ENCODE data around the gene CHAT. TPM values are rescaled to one million over a fixed set of nuclear protein-coding genes. Genes with fewer than 3 reads are reported as not detected.

Gene CHAT
- total RNA-seq, 1 experiment from 2014 or later, result not detected

DNA sequence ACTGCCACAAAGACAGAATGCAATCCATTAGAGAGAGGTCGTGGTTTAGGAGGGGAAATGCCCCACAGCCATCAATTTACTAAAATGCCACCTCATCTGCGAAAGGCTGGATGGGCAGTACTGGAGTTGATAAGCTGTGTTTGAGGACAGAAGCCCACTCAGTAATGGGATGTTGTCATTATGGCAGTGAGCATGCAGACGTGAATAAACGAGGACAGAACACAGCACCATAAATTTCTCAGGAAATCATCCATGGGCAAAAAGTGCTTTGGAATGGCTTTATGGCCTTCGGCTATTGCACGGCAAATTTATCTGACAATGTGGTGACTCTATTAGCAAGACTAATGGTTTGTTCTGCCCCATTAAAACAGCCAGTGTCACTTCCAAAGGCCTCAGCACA lies 49.8 kb downstream of the CHAT start:
- Mint-ChIP-seq H3K4me1 (peaks cover 13% of the 10 kb centered on the region in 2 experiments), H3K9me3 (peaks cover 12 to 14% of the 10 kb centered on the region in 2 experiments), H3K27ac (no peak overlapping the region; a peak in 1 of 7 replicates), H3K36me3 (ENCODE audit: insufficient read depth in 1 of 3, low read depth in 3 of 3) (peaks cover 0 to 9% (median 8%) of the 10 kb centered on the region in 3 experiments; a peak in 4 of 7 replicates), H3K4me3 (no peak overlapping the region), H3K27me3 (ENCODE audit: low read depth) (peaks cover 92% of the 10 kb centered on the region)
- Histone ChIP-seq H3K27ac (ENCODE audit: insufficient read length, low read depth, low read length) (no peak overlapping the region), H3K14ac (ENCODE audit: insufficient read depth, low read length) (no peak overlapping the region), H3K27me3 (ENCODE audit: insufficient read depth, low read length) (peaks cover 3% of the 10 kb centered on the region; the same call in 1 of the 2 replicates), H2BK20ac (ENCODE audit: low read depth, low read length, poor library complexity, severe bottlenecking) (no peak overlapping the region), H3K18ac (ENCODE audit: insufficient read length, low read depth, low read length) (no peak overlapping the region), H3K23ac (ENCODE audit: insufficient read length, low read depth, low read length) (no peak overlapping the region), H3K23me2 (ENCODE audit: insufficient read length, low read depth, low read length, poor library complexity, severe bottlenecking) (no peaks in the 10 kb centered on the region), H3K4me1 (ENCODE audit: insufficient read depth, low read length) (no peaks in the 10 kb centered on the region), H3K9ac (ENCODE audit: extremely low read depth, insufficient read length, low read length) (no peak overlapping the region), H3K4ac (ENCODE audit: low read depth, low read length) (no peak overlapping the region), H2AFZ (ENCODE audit: low read length) (no peak overlapping the region), H3K56ac (ENCODE audit: insufficient read length, low read depth, low read length) (no peak overlapping the region), H4K8ac (replicated peaks; ENCODE audit: insufficient read length, low read depth, low read length) (no peak overlapping the region), H2AK5ac (ENCODE audit: insufficient read length, low read length) (no peak overlapping the region), H3K79me1 (ENCODE audit: insufficient read depth, low read depth, low read length, poor library complexity, severe bottlenecking) (no peaks in the 10 kb centered on the region), H2BK12ac (ENCODE audit: insufficient read length, low read depth, low read length) (no peak overlapping the region), H4K5ac (ENCODE audit: insufficient read length, low read depth, low read length) (no peak overlapping the region), H2BK120ac (ENCODE audit: low read depth, low read length, poor library complexity, severe bottlenecking) (no peak overlapping the region), H3K4me2 (ENCODE audit: insufficient read depth, insufficient read length, low read length) (no peak overlapping the region), H3T11ph (ENCODE audit: low read length) (no peak overlapping the region), H3K9me3 (ENCODE audit: control insufficient read depth, low read depth, low read length) (no peaks in the 10 kb centered on the region), H2BK5ac (ENCODE audit: insufficient read length, low read length) (no peak overlapping the region), H4K20me1 (ENCODE audit: control insufficient read depth, insufficient read depth, insufficient read length) (no peaks in the 10 kb centered on the region), H4K91ac (ENCODE audit: insufficient read length, low read depth, low read length) (no peak overlapping the region), H3K79me2 (ENCODE audit: insufficient read depth, low read length) (no peaks in the 10 kb centered on the region), H2BK15ac (ENCODE audit: low read depth, low read length) (no peak overlapping the region)
- DNase-seq, result no peak
- no CpG with 5 or more reads among the region's 6 CpGs for WGBS (ENCODE audit: extremely low coverage, insufficient read length, low lambda C conversion rate)
- TF ChIP-seq, protein P1, sequence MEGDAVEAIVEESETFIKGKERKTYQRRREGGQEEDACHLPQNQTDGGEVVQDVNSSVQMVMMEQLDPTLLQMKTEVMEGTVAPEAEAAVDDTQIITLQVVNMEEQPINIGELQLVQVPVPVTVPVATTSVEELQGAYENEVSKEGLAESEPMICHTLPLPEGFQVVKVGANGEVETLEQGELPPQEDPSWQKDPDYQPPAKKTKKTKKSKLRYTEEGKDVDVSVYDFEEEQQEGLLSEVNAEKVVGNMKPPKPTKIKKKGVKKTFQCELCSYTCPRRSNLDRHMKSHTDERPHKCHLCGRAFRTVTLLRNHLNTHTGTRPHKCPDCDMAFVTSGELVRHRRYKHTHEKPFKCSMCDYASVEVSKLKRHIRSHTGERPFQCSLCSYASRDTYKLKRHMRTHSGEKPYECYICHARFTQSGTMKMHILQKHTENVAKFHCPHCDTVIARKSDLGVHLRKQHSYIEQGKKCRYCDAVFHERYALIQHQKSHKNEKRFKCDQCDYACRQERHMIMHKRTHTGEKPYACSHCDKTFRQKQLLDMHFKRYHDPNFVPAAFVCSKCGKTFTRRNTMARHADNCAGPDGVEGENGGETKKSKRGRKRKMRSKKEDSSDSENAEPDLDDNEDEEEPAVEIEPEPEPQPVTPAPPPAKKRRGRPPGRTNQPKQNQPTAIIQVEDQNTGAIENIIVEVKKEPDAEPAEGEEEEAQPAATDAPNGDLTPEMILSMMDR (conservative IDR thresholded peaks at IDR 0.05), result no peak
